CD4-positive, alpha-beta memory T cell (primary cell): Measurements from ENCODE around the gene SUSD2. TPM values are rescaled to one million over a fixed set of nuclear protein-coding genes. Genes with fewer than 3 reads are reported as not detected.
A peak's percentile ranks its signal among the peaks of the same experiment; 100 is the strongest.
"Not testable (repeated sequence)": the region's sequence is repeated elsewhere in the genome, so short reads cannot be mapped to it uniquely, and the experiment has no call there.

ENCODE experiments used
- CTCF ChIA-PET: fragments of 350-600 bp; sonication (Branson Sonifier 250); formaldehyde crosslinking; loops from one replicate; lab custom pipeline; 2021; ENCODE audit warnings: inconsistent platforms; ENCODE audit not compliant: partially characterized antibody; lab: Charles Lee
- POLR2A ChIA-PET: fragments of 350-600 bp; sonication (Branson Sonifier 250); formaldehyde crosslinking; loops from one replicate; lab custom pipeline; 2021; ENCODE audit not compliant: partially characterized antibody; lab: Charles Lee
- DNase-seq, 5 donors: peaks; one replicate each; pipeline versions ENCODE4 v3.0.0 to v3.0.0-alpha.2; 2020 to 2022; ENCODE audit warnings: mixed read lengths in 1 of 5
- H3K27ac ChIP-seq: one replicate; pipeline ENCODE4 v1.7.0; 2013; ENCODE audit warnings: low read depth, low read length
- H3K27me3 ChIP-seq: 2 replicates; pipeline ENCODE4 v1.7.0; 2013; ENCODE audit warnings: mild to moderate bottlenecking, low read length, moderate library complexity; ENCODE audit not compliant: insufficient read depth
- H3K36me3 ChIP-seq: 2 replicates; pipeline ENCODE4 v1.7.0; 2013; ENCODE audit warnings: mild to moderate bottlenecking, low read length, moderate library complexity; ENCODE audit not compliant: insufficient read depth
- H3K4me1 ChIP-seq: 2 replicates; pipeline ENCODE4 v1.7.0; 2013; ENCODE audit warnings: mild to moderate bottlenecking, low read length, moderate library complexity; ENCODE audit not compliant: insufficient read depth
- H3K4me3 ChIP-seq, 2 donors: one replicate each; pipeline ENCODE4 v1.7.0; 2013; ENCODE audit warnings: low read length in 2 of 2, mild to moderate bottlenecking in 1 of 2
- H3K9me3 ChIP-seq, 2 donors: one replicate each; pipeline ENCODE4 v1.7.0; 2013; ENCODE audit warnings: low read length in 2 of 2, control low read depth in 1 of 2; ENCODE audit not compliant: control insufficient read depth in 1 of 2
- H3K27ac Mint-ChIP-seq, 7 donors: one replicate each; pipeline ENCODE4 v1.8.0; 2020 to 2021; ENCODE audit warnings: mixed read lengths in 7 of 7, mild to moderate bottlenecking in 6 of 7, inconsistent platforms in 3 of 7, moderate library complexity in 3 of 7
- H3K27me3 Mint-ChIP-seq, 2 donors: one replicate each; pipeline ENCODE4 v1.8.0; 2020 to 2021; ENCODE audit warnings: mixed read lengths in 2 of 2
- H3K36me3 Mint-ChIP-seq, 2 donors: one replicate each; pipeline ENCODE4 v1.8.0; 2020 to 2021; ENCODE audit warnings: mixed read lengths in 2 of 2, inconsistent platforms in 1 of 2, mild to moderate bottlenecking in 1 of 2
- H3K4me1 Mint-ChIP-seq, 4 donors: one replicate each; pipeline ENCODE4 v1.8.0; 2020 to 2021; ENCODE audit warnings: mixed read lengths in 4 of 4, mild to moderate bottlenecking in 1 of 4
- H3K4me3 Mint-ChIP-seq, 8 donors: one replicate each; pipeline ENCODE4 v1.8.0; 2020 to 2021; ENCODE audit warnings: mixed read lengths in 8 of 8, mild to moderate bottlenecking in 7 of 8, moderate library complexity in 6 of 8, inconsistent platforms in 3 of 8
- H3K9me3 Mint-ChIP-seq, 8 donors: one replicate each; pipeline ENCODE4 v1.8.0; 2020 to 2021; ENCODE audit warnings: mixed read lengths in 8 of 8, mild to moderate bottlenecking in 5 of 8, inconsistent platforms in 3 of 8, moderate library complexity in 1 of 8
- intact Hi-C: fragments of 100-400 bp; cut with micrococcal nuclease; formaldehyde crosslinking; loops from one replicate; pipeline ENCODE4 v1.15.1; 2023
- polyA plus RNA-seq, 2 donors: library from polyadenylated mRNA; unstranded; fragments of 300-500 nt; fragmentation: Illumina TruSeq; gene quantifications; one replicate each; pipeline ENCODE4 v1.2.3, GENCODE V29; 2021
- total RNA-seq, 2 experiments: library from RNA; stranded (reverse); gene quantifications; one replicate each; pipeline ENCODE4 v1.2.3, GENCODE V29; 2021

The SUSD2 gene
- total RNA-seq: under 1 TPM; 0.44 to 0.52 TPM
- under 1 TPM in 1 of 2 donors, not detected in 1; 0.05 TPM for polyA plus RNA-seq

- intact Hi-C loops: no loop called here
- no peaks in the 10 kb centered on the region for H3K4me1 Mint-ChIP-seq
- H3K36me3 ChIP-seq: peaks cover 5% of the 10 kb centered on the region
- POLR2A ChIA-PET: interaction anchor here (1.1 to 1.8 kb wide), 3 partner anchors 24 to 27 kb away, joined by 3 to 4 read pairs (median 3); no protein-coding TSS in a partner anchor
- H3K4me1 ChIP-seq: no peaks in the 10 kb centered on the region
- H3K27me3 Mint-ChIP-seq: no peaks in the 10 kb centered on the region
- H3K27ac ChIP-seq: no peak within 1 kb of the TSS
- peak within 1 kb of the TSS in 2 of 7 donors; percentile 16 to 42 for H3K27ac Mint-ChIP-seq
- H3K36me3 Mint-ChIP-seq: peaks cover 0 to 10% of the 10 kb centered on the region in 2 donors
- H3K4me3 ChIP-seq: no peak within 1 kb of the TSS
- no peaks in the 10 kb centered on the region for H3K9me3 Mint-ChIP-seq
- DNase-seq: no peak
- H3K9me3 ChIP-seq: no peaks in the 10 kb centered on the region
- H3K4me3 Mint-ChIP-seq: no peak within 1 kb of the TSS
- CTCF ChIA-PET: interaction anchor here (1.6 to 3.0 kb wide), 2 partner anchors 9 to 48 kb away, joined by 3 to 11 read pairs; no protein-coding TSS in a partner anchor
- no peaks in the 10 kb centered on the region for H3K27me3 ChIP-seq
Measured at GRCh38 chr22:24181088-24181995, at the start of gene SUSD2. TSS of gene SUSD2 (plus strand) at chr22:24181487. CDS start at chr22:24181520, 33 bp downstream.

- peak overlapping the region; percentile 30 to 88 (median 51) for H3K27ac Mint-ChIP-seq
- Histone ChIP-seq H3K4me1 (peaks cover 9% of the 10 kb centered on the region), H3K27me3 (no peaks in the 10 kb centered on the region), H3K36me3 (peaks cover 36% of the 10 kb centered on the region), H3K27ac (no peak overlapping the region), H3K9me3 (no peaks in the 10 kb centered on the region), H3K4me3 (no peak overlapping the region)
- DNase-seq: peak in 3 of 5 donors; percentile 31 to 42 (median 38)
- H3K36me3 Mint-ChIP-seq: peaks cover 30 to 43% of the 10 kb centered on the region in 2 donors
- peaks cover 0 to 1% (median 0%) of the 10 kb centered on the region in 8 donors for H3K9me3 Mint-ChIP-seq
- peak overlapping the region in 1 of 8 donors; percentile 42 for H3K4me3 Mint-ChIP-seq
- H3K27me3 Mint-ChIP-seq: no peaks in the 10 kb centered on the region
- ChIA-PET CTCF (interaction anchor here (0.9 to 16.0 kb wide), 11 partner anchors 13 to 109 kb away, joined by 4 to 181 read pairs (median 4); partner anchors contain the start of gene SUSD2), POLR2A (interaction anchor here (1.4 to 9.0 kb wide), 3 partner anchors 22 to 41 kb away, joined by 3 to 97 read pairs (median 13); no protein-coding TSS in a partner anchor)
- peaks cover 4 to 19% (median 10%) of the 10 kb centered on the region in 4 donors for H3K4me1 Mint-ChIP-seq
- intact Hi-C loops: loop anchor here (1.0 to 2.0 kb wide), 3 partner anchors 23 to 98 kb away; no protein-coding TSS in a partner anchor
Measured at GRCh38 chr22:24133187-24133965, 47.9 kb upstream of the SUSD2 start.

GRCh38 chr22:24134090-24134846, 47.0 kb upstream of the SUSD2 start:
- Mint-ChIP-seq H3K36me3 (peaks cover 30 to 45% of the 10 kb centered on the region in 2 donors), H3K4me3 (no peak overlapping the region), H3K27ac (peak overlapping the region in 4 of 7 donors; percentile 48 to 70 (median 54)), H3K9me3 (peaks cover 0 to 1% (median 0%) of the 10 kb centered on the region in 8 donors), H3K4me1 (peaks cover 4 to 19% (median 10%) of the 10 kb centered on the region in 4 donors), H3K27me3 (no peaks in the 10 kb centered on the region)
- no peak overlapping the region for H3K27ac ChIP-seq
- peak; percentile 43 to 78 (median 58) for DNase-seq
- ChIA-PET POLR2A (interaction anchor here (1.4 to 9.0 kb wide), 3 partner anchors 21 to 41 kb away, joined by 3 to 97 read pairs (median 13); no protein-coding TSS in a partner anchor), CTCF (interaction anchor here (1.3 to 16.0 kb wide), 6 partner anchors 12 to 46 kb away, joined by 4 to 181 read pairs (median 8); partner anchors contain the start of gene SUSD2)
- intact Hi-C loops: no loop called here
- H3K4me1 ChIP-seq: peaks cover 9% of the 10 kb centered on the region
- H3K9me3 ChIP-seq: no peaks in the 10 kb centered on the region
- H3K4me3 ChIP-seq: no peak overlapping the region
- peaks cover 28% of the 10 kb centered on the region for H3K36me3 ChIP-seq
- no peaks in the 10 kb centered on the region for H3K27me3 ChIP-seq

GRCh38 chr22:24136533-24136932, 44.8 kb upstream of the SUSD2 start:
- Mint-ChIP-seq H3K27ac (peak overlapping the region in 1 of 7 donors; percentile 49), H3K4me1 (peaks cover 13 to 34% (median 27%) of the 10 kb centered on the region in 4 donors), H3K36me3 (peaks cover 30 to 38% of the 10 kb centered on the region in 2 donors)
- H3K9me3 Mint-ChIP-seq, H3K27me3 ChIP-seq, H3K27me3 Mint-ChIP-seq, DNase-seq, H3K4me3 ChIP-seq, intact Hi-C loops, H3K4me3 Mint-ChIP-seq, H3K27ac ChIP-seq, H3K9me3 ChIP-seq: not testable (repeated sequence)
- H3K36me3 ChIP-seq: peaks cover 21% of the 10 kb centered on the region
- POLR2A ChIA-PET: interaction anchor here (9.0 kb wide), 1 partner anchor 19 kb away, joined by 97 read pairs; no protein-coding TSS in a partner anchor
- CTCF ChIA-PET: interaction anchor here (1.1 to 16.0 kb wide), 4 partner anchors 10 to 39 kb away, joined by 4 to 181 read pairs (median 54); no protein-coding TSS in a partner anchor
- H3K4me1 ChIP-seq: peaks cover 29% of the 10 kb centered on the region

GRCh38 chr22:24137595-24137994, 43.7 kb upstream of the SUSD2 start:
- Histone ChIP-seq H3K4me1 (peaks cover 40% of the 10 kb centered on the region), H3K27ac (no peak overlapping the region), H3K27me3 (no peaks in the 10 kb centered on the region), H3K4me3 (no peak overlapping the region), H3K9me3 (no peaks in the 10 kb centered on the region), H3K36me3 (peaks cover 21% of the 10 kb centered on the region)
- Mint-ChIP-seq H3K4me1 (peaks cover 18 to 45% (median 36%) of the 10 kb centered on the region in 4 donors), H3K4me3 (no peak overlapping the region), H3K36me3 (peaks cover 30 to 37% of the 10 kb centered on the region in 2 donors), H3K27me3 (no peaks in the 10 kb centered on the region), H3K27ac (peak overlapping the region in 3 of 7 donors; percentile 24 to 75 (median 64)), H3K9me3 (peaks cover 0 to 1% (median 0%) of the 10 kb centered on the region in 8 donors)
- intact Hi-C loops: no loop called here
- no peak for DNase-seq
- ChIA-PET POLR2A (interaction anchor here (9.0 kb wide), 1 partner anchor 18 kb away, joined by 97 read pairs; no protein-coding TSS in a partner anchor), CTCF (interaction anchor here (16.0 kb wide), 1 partner anchor 19 kb away, joined by 181 read pairs; no protein-coding TSS in a partner anchor)
